HG03342 (cell line): ENCODE measurements around the gene ASTN2.
"Not testable (repeated sequence)": the region's sequence is repeated elsewhere in the genome, so short reads cannot be mapped to it uniquely, and the experiment has no call there.

Source experiments
- ATAC-seq: cut with Tn5 transposase; IDR thresholded peaks from one replicate; pipeline ENCODE4 v1.9.1; 2021; ENCODE audit warnings: mild to moderate bottlenecking, moderate library complexity; ENCODE audit not compliant: unreplicated experiment

Gene ASTN2

GRCh38 chr9:116837018-116837989 lies 577.6 kb downstream of the ASTN2 start:
- ATAC-seq, result no peak

GRCh38 chr9:116830321-116830720 lies 584.5 kb downstream of the ASTN2 start:
- ATAC-seq, result not testable (repeated sequence)

GRCh38 chr9:116821633-116822229 lies 593.1 kb downstream of the ASTN2 start:
- ATAC-seq, result no peak

GRCh38 chr9:116819116-116819515 lies 595.7 kb downstream of the ASTN2 start:
- ATAC-seq, result no peak

GRCh38 chr9:116817762-116818161 lies 597.1 kb downstream of the ASTN2 start:
- no peak for ATAC-seq

GRCh38 chr9:116816484-116816883 lies 598.4 kb downstream of the ASTN2 start:
- ATAC-seq, result no peak

GRCh38 chr9:116815835-116816234 lies 599.0 kb downstream of the ASTN2 start:
- no peak for ATAC-seq

- no peak for ATAC-seq
Measured at GRCh38 chr9:116813031-116813300, 601.9 kb downstream of the ASTN2 start.

GRCh38 chr9:116812231-116813030 lies 602.4 kb downstream of the ASTN2 start:
- no peak for ATAC-seq

- ATAC-seq, result no peak
Measured at GRCh38 chr9:116809656-116810055, 605.2 kb downstream of the ASTN2 start.

GRCh38 chr9:116806075-116806474 lies 608.8 kb downstream of the ASTN2 start:
- ATAC-seq, result no peak

- no peak for ATAC-seq
Measured at GRCh38 chr9:116800885-116801284, 614.0 kb downstream of the ASTN2 start.

GRCh38 chr9:116800074-116800473 lies 614.8 kb downstream of the ASTN2 start:
- no peak for ATAC-seq

- ATAC-seq, result no peak
Measured at GRCh38 chr9:116798521-116798920, 616.3 kb downstream of the ASTN2 start.

GRCh38 chr9:116797276-116797675 lies 617.6 kb downstream of the ASTN2 start:
- no peak for ATAC-seq

- ATAC-seq, result no peak
Measured at GRCh38 chr9:116796669-116797068, 618.2 kb downstream of the ASTN2 start.

- ATAC-seq, result no peak
Measured at GRCh38 chr9:116795821-116796220, 619.0 kb downstream of the ASTN2 start.

- no peak for ATAC-seq
Measured at GRCh38 chr9:116792271-116792670, 622.6 kb downstream of the ASTN2 start.

GRCh38 chr9:116791326-116791725 lies 623.5 kb downstream of the ASTN2 start:
- no peak for ATAC-seq

GRCh38 chr9:116789081-116789480 lies 625.8 kb downstream of the ASTN2 start:
- no peak for ATAC-seq

GRCh38 chr9:116786737-116787136 lies 628.1 kb downstream of the ASTN2 start:
- ATAC-seq, result no peak

- no peak for ATAC-seq
Measured at GRCh38 chr9:116777116-116777515, 637.7 kb downstream of the ASTN2 start.
